ENCODE measurements around the gene ORM1.

The ORM1 gene

GRCh38 chr9:114364134-114365041, 41.5 kb downstream of the ORM1 start:
- DNase-seq (ENCODE audit: low read depth): peak; percentile 24
- no peak overlapping the region for H3K4me3 ChIP-seq (ENCODE audit: low read length)
- no peak for TF ChIP-seq CTCF (IDR thresholded peaks at IDR 0.05; ENCODE audit: insufficient read depth, low read depth, low read length, missing control alignments)

- DNase-seq (ENCODE audit: low read depth): no peak
- no peak overlapping the region for H3K4me3 ChIP-seq (ENCODE audit: low read length)
- no peak for TF ChIP-seq CTCF (IDR thresholded peaks at IDR 0.05; ENCODE audit: insufficient read depth, low read depth, low read length, missing control alignments)
Observed at GRCh38 chr9:114365194-114365593, 42.3 kb downstream of the ORM1 start.

- DNase-seq (ENCODE audit: low read depth): peak; percentile 30
- no peak overlapping the region for H3K4me3 ChIP-seq (ENCODE audit: low read length)
- TF ChIP-seq CTCF (IDR thresholded peaks at IDR 0.05; ENCODE audit: insufficient read depth, low read depth, low read length, missing control alignments): no peak
Observed at GRCh38 chr9:114366334-114367128, 43.6 kb downstream of the ORM1 start.

- TF ChIP-seq CTCF (IDR thresholded peaks at IDR 0.05; ENCODE audit: insufficient read depth, low read depth, low read length, missing control alignments): no peak
Observed at GRCh38 chr9:114367366-114367765, 44.5 kb downstream of the ORM1 start.

GRCh38 chr9:114367772-114368569, 45.1 kb downstream of the ORM1 start:
- no peak for DNase-seq (ENCODE audit: low read depth)
- no peak overlapping the region for H3K4me3 ChIP-seq (ENCODE audit: low read length)
- TF ChIP-seq CTCF (IDR thresholded peaks at IDR 0.05; ENCODE audit: insufficient read depth, low read depth, low read length, missing control alignments): no peak

More at GRCh38 chr9:114367366-114367765, 44.5 kb downstream of the ORM1 start:
- DNase-seq (ENCODE audit: low read depth): no peak
- H3K4me3 ChIP-seq (ENCODE audit: low read length): no peak overlapping the region

- no peak for TF ChIP-seq CTCF (IDR thresholded peaks at IDR 0.05; ENCODE audit: insufficient read depth, low read depth, low read length, missing control alignments)
- DNase-seq (ENCODE audit: low read depth): no peak
- H3K4me3 ChIP-seq (ENCODE audit: low read length): no peak overlapping the region
Observed at GRCh38 chr9:114369216-114370130, 46.6 kb downstream of the ORM1 start.

Data from epithelial cell of esophagus (primary cell).